Measurements from ENCODE around the gene ULK2.

Gene ULK2

DNA sequence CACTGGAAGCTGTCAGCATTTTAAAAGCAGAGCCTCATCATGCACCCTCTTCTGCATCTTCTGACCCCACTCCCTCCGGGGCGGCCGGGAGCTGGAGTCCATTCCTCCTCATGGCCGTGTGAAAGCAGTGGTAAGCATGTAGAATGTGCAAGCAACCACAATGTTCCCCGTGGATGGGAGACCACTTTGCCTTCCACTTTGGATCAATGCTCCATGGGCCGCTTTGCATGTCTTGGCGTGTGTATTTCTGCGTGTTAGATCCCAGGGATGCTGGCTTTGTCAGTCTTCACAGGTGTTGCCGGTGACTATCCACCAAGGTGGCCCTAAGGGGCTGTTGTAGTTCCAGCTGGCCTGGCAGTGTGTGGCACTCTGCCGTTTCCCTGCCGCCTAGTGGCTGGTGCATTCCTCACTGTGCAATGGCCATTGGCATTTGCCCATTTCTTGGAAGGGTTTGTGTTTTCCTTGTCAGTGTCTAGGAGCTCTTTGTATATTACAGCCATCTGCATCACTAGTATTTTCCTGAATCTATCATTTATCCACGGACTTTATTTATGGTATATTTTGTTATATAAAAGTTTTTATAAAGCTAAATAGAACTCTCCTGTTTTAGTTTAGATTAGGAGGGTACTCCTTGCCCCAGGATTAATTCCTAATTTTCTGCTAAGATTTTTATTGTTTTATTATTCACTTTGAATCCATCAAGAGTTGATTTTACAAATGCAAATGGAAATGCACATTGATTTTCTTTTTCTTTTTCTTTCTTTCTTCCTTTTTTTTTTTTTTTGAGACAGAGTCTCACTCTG, 113.9 kb downstream of the ULK2 start:
- no peak for DNase-seq
- Mint-ChIP-seq H3K27ac (no peak overlapping the region), H3K36me3 (no peaks in the 10 kb centered on the region), H3K4me3 (no peak overlapping the region), H3K4me1 (peaks cover 2% of the 10 kb centered on the region), H3K27me3 (peaks cover 47% of the 10 kb centered on the region), H3K9me3 (no peaks in the 10 kb centered on the region)
- CTCF ChIA-PET, result interaction anchor here (2.8 to 5.5 kb wide), 2 partner anchors 9 to 11 kb away, joined by 6 to 46 read pairs; no protein-coding TSS in a partner anchor

DNA sequence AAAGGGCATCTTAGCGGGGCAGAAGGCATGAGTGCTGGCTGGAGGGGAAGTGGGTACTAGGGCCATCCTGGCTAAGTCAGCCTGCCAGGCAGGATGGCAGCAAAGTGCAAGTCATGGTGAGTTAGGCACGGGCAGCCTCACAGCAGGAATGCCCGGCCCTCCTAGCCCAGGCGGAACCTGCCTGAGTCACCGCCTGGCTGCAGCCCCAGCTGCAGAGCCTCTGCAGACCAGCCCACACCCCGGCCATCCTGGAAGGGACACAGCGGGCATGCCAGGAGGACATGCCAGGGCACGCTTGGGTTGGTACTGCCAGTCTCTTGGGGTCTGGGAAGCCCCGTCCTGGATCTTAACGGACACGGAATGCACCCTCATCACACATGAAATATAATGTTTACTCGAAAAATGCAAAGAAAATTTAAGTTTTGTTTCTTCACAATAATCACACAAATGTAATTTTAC, 114.7 kb downstream of the ULK2 start:
- no peak overlapping the region for H3K4me3 Mint-ChIP-seq
- CTCF ChIA-PET, result interaction anchor here (2.8 to 5.5 kb wide), 2 partner anchors 9 to 11 kb away, joined by 6 to 46 read pairs; no protein-coding TSS in a partner anchor
- H3K27me3 Mint-ChIP-seq, result peaks cover 55% of the 10 kb centered on the region
- H3K36me3 Mint-ChIP-seq, result no peaks in the 10 kb centered on the region
- peaks cover 2% of the 10 kb centered on the region for H3K4me1 Mint-ChIP-seq
- no peak overlapping the region for H3K27ac Mint-ChIP-seq
- no peaks in the 10 kb centered on the region for H3K9me3 Mint-ChIP-seq
- no peak for DNase-seq

DNA sequence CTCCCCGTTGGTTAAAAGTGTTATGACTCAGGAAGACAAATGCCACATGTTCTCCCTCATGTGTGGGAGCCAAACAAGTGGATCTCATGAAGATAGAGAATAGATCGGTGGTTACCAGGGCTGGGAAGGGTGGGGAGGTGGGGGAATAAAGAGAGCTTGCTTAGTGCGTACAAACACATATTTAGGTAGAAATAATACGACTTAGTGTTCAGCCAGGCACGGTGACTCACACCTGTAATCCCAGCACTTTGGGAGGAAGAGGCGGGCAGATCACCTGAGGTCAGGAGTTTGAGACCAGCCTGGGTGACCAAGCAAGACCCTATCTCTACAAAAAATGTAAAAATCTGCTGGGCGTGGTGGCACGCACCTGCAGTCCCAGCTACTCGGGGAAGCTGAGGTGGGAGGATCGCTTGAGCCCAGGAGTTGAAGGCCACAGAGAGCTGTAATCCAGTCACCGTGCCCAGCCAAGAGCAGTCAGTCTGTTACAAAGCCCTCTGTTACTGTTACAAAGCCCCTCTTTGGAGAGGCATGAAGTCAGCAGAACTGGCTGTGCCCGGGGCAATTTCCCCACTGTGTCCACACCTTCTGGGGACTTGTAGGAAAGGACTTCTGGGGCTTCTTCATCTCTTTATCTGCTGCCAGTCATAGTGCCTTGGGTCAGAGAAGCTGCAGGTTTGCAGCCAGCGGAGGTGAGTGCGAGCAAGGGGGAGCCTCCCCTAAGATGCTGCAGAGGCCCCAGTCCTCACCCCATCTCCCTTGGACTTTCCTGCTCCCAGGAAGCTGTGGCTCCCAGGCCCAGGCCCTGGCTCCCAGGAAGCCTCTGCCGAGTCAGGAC, 115.3 kb downstream of the ULK2 start:
- H3K36me3 Mint-ChIP-seq, result no peaks in the 10 kb centered on the region
- no peaks in the 10 kb centered on the region for H3K9me3 Mint-ChIP-seq
- DNase-seq, result no peak
- H3K27me3 Mint-ChIP-seq, result peaks cover 62% of the 10 kb centered on the region
- CTCF ChIA-PET, result interaction anchor here (2.8 to 5.5 kb wide), 2 partner anchors 8 to 12 kb away, joined by 6 to 46 read pairs; no protein-coding TSS in a partner anchor
- H3K4me1 Mint-ChIP-seq, result peaks cover 2% of the 10 kb centered on the region
- no peak overlapping the region for H3K4me3 Mint-ChIP-seq
- H3K27ac Mint-ChIP-seq, result no peak overlapping the region

DNA sequence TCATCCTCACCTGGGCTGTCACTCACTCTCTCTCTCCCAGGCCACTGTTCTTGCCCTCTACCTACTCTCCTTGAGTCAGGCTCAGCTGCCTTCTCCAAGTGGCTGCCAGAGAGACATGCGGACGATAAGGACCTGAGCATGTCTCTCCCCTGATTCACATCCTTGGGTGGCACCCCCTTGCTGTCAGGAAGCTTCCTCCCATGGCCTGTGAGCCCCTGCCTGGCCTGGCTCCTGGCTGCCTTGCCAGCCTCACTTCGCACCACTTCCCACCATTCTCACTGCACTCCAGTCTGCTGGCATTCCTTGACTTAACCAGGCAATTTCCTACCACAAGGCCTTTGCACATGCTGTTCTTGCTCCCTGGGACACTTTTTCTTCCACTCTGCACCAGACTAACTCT, 116.9 kb downstream of the ULK2 start:
- Mint-ChIP-seq H3K4me3 (no peak overlapping the region), H3K9me3 (no peaks in the 10 kb centered on the region), H3K36me3 (no peaks in the 10 kb centered on the region), H3K27me3 (peaks cover 66% of the 10 kb centered on the region), H3K27ac (no peak overlapping the region), H3K4me1 (peaks cover 2% of the 10 kb centered on the region)
- CTCF ChIA-PET, result interaction anchor here (5.5 kb wide), 1 partner anchor 14 kb away, joined by 46 read pairs; no protein-coding TSS in a partner anchor
- DNase-seq, result no peak

DNA sequence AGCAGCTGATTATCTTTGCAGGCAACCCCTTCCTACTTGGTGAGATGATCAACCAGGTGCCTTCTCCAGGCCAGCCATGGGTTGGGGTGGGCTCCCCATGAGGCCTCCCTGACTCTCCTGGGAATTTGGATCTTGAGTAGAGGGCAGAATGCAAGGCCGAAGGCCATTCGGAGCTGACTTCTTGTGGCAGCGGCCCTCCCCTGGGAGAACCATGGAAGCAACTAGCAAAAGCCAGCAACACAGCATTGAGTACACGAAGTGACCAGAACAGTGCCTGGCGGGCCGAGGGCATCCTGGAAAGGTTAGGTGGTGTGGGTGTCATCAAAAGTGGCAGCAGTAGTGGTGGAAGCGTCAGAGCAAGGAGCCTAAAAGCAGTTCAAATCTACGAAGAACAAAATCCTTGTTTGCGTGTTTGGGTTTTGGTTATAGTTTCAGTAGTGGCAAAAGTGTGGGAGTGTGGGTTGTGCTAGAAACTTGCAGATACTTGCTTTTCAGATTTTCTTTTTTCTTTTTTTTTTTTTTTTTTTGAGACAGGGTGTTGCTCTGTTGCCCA, 117.6 kb downstream of the ULK2 start:
- CTCF ChIA-PET, result no interaction called here
- no peaks in the 10 kb centered on the region for H3K36me3 Mint-ChIP-seq
- no peak for DNase-seq
- H3K27ac Mint-ChIP-seq, result no peak overlapping the region
- H3K27me3 Mint-ChIP-seq, result peaks cover 62% of the 10 kb centered on the region
- H3K4me1 Mint-ChIP-seq, result peaks cover 2% of the 10 kb centered on the region
- H3K4me3 Mint-ChIP-seq, result no peak overlapping the region
- H3K9me3 Mint-ChIP-seq, result no peaks in the 10 kb centered on the region

DNA sequence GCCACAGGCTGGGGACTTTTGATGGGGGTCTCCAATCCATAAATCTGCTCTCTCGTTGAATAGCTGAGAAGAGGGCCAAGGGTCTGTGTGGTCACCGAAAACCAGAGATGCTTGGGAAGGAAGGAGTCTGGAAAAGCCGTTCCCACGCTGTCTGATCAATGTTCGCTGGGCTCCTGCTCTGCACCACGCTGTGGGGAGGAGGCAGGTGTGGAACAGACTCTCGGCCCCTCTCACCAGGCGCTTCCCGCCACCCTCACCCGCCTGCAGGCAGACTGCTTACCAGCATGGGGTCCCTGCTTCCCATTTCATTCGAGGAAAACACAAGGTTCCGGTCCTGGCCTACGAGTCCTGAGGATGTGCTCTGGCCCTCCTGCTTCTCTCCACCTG, 118.9 kb downstream of the ULK2 start:
- H3K4me1 Mint-ChIP-seq, result peaks cover 5% of the 10 kb centered on the region
- DNase-seq, result no peak
- H3K9me3 Mint-ChIP-seq, result no peaks in the 10 kb centered on the region
- H3K27ac Mint-ChIP-seq, result no peak overlapping the region
- CTCF ChIA-PET, result no interaction called here
- H3K36me3 Mint-ChIP-seq, result no peaks in the 10 kb centered on the region
- H3K27me3 Mint-ChIP-seq, result peaks cover 75% of the 10 kb centered on the region
- no peak overlapping the region for H3K4me3 Mint-ChIP-seq

DNA sequence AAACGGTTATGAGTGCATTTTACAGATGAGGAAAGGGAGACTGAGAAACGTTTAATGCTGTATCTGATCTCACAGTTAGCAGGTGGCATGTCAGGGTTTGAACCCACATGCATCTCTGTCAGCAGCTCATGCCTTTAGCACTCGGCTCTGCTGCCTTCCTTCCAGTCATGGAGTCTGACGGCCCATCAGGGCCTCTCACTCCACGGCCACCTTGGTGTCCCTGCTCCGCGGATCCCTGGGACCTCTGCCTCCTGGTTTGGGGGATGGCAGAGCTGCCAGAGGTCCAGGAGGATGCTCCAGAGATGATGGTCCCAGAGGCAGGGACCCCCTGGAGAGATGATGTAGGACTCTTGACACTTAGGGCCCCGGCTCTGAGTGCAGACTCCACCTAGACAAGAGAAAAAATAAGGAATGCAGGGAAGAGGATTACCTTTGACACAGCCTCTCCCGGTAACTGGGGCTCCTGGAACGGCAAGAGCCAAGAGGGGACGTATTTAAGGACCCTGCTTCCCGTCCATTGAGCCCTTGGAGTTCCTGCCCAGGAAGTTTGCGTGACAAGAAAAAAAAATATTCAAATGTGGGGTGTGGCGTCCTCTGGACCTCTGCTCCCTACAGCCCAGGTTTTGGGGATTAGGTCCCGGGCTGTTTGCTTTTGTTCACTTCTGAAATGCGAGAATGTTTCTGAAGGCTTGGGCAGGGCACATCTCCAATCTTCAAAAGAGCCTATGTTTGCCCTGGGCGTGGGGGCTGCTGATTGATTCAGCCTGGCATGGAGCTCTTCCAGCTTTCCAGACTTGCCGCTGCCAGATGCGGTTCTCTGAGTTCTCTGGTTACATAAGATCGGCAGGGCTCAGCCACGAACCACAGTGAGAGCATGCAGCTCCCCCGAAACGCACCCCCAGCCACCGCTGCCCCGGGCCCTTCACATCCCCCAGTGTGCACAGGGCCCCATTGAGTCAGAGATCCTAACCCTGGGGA, 119.6 kb downstream of the ULK2 start, which contains the start of gene ALDH3A1:
Gene ALDH3A1, minus strand, starts transcription at position 470 of the 978 bp plus-strand sequence. CDS start 3,169 bp downstream, outside the sequence.
- Mint-ChIP-seq H3K4me1 (peaks cover 5% of the 10 kb centered on the region), H3K4me3 (no peak within 1 kb of the TSS), H3K36me3 (no peaks in the 10 kb centered on the region), H3K9me3 (no peaks in the 10 kb centered on the region), H3K27me3 (peaks cover 72% of the 10 kb centered on the region), H3K27ac (no peak within 1 kb of the TSS)
- CTCF ChIA-PET, result no interaction called here
- no peak for DNase-seq

DNA sequence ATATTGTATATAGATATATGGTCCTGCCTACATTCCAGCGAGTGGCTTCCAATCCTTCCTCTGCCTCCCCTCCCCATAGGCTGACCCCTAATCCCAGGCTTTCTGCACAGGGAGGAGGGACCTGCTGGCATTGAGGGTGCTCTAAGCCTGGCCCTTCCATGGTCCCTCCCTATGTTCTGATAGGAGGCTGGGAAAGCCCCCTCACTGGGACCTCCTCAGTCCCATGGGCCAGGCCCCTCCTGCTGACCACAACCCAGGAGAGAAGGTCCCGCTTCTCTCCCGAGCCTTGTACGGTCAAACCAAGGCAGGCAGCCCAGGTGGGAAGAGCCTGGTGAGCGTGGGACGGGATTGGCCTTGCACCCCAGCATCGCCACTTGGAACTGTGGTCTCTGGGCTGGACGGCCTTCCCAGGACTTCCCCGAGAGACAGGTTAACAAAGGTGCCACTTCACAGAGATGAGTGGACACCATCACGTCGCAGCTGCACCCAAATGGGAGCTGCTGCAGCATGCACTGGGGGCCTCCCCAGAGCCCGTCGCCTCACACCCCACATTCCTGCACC, 120.5 kb downstream of the ULK2 start:
- Mint-ChIP-seq H3K4me3 (no peak overlapping the region), H3K9me3 (no peaks in the 10 kb centered on the region)

DNA sequence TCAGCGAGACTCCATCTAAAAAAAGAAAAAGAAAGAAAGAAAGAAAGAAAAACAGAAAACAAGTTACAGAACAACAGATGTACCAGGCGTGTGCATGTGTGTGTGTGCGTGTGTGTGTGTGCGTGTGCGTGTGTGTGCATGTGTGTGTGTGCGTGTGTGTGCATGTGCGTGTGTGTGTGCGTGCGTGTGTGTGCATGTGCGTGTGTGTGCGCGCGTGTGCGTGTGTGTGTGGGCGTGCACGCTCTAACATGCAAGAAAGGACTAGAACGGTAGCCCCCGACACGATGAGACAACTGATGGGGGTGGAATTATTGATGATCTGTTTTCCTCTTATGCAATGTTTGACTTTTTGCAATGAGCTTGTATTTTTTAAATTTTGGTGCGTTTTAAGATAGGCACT, 121.2 kb downstream of the ULK2 start:
- H3K4me3 Mint-ChIP-seq, result no peak overlapping the region
- no peaks in the 10 kb centered on the region for H3K9me3 Mint-ChIP-seq
- no peaks in the 10 kb centered on the region for H3K36me3 Mint-ChIP-seq
- CTCF ChIA-PET, result no interaction called here
- H3K4me1 Mint-ChIP-seq, result peaks cover 5% of the 10 kb centered on the region
- no peak for DNase-seq
- H3K27ac Mint-ChIP-seq, result no peak overlapping the region
- H3K27me3 Mint-ChIP-seq, result peaks cover 58% of the 10 kb centered on the region

More for the DNA sequence above, 120.5 kb downstream of the ULK2 start:
- Mint-ChIP-seq H3K27ac (no peak overlapping the region), H3K36me3 (no peaks in the 10 kb centered on the region), H3K27me3 (peaks cover 64% of the 10 kb centered on the region), H3K4me1 (peaks cover 5% of the 10 kb centered on the region)
- CTCF ChIA-PET, result no interaction called here
- DNase-seq, result no peak

DNA sequence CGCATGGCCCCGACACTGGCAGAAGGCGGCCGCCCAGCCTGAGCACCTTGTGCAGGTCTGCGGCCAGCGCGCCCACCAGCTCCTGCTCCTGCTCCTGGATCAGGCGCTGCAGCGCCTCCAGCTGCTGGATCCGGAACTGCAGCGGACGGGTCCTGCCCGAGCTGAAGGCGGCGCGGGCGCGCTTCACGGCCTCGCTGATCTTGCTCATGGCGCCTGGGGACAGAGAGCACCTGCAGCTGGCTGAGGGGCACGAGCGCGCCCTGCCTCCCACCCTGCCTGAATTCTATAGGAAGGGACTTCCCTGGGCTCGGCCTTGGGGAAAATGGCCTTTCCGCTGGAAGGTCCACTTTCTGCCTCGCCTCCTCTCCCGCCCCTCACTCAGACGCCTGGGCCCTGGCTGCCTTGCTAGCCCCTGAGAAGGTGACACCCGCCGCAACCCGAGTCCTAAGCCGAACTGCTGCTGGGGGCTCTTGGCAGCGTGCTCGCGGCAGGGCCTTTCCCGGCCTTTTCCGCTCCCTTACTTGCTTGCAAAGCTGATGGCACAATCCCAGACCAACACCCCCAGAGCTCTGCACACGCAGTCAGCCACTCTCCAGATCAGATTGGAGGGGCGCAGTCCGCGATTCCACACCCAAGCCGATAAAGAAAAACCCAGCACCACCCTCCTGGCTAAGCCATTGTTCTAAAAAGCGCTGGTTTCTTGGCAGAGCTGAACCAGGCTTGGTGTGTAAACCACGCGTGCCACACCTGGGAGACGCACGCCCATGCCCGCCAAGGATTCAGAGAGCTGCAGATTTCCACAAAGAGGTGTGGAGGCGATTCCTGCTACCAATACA, 122.6 kb downstream of the ULK2 start:
- Mint-ChIP-seq H3K4me3 (peak overlapping the region; percentile 56), H3K27ac (no peak overlapping the region), H3K4me1 (peaks cover 5% of the 10 kb centered on the region), H3K27me3 (peaks cover 51% of the 10 kb centered on the region), H3K9me3 (no peaks in the 10 kb centered on the region), H3K36me3 (no peaks in the 10 kb centered on the region)
- CTCF ChIA-PET, result interaction anchor here (0.7 to 1.8 kb wide), 10 partner anchors 9 to 226 kb away, joined by 3 to 7 read pairs (median 4); no protein-coding TSS in a partner anchor
- peak; percentile 91 for DNase-seq

DNA sequence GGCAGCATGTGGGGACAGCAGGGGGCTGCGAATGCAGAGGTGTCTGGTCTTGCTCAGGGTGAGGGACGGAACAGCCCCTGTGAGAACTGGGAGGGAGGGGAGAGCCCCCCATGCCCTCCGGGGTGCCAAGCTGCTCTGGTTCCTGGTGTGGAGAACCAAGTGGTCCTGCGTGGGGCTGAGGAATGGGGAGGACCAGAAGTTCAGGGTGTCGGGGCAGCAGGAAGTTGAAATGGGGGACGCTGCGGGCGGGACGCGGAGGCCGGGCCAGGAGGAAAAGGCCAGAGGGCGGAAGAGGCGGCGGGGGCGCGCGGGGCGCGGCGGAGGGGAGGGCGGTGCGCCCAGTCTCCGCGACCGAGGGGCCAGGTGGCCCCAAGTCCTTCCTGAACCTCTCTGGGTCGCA, 123.2 kb downstream of the ULK2 start:
- no peak for DNase-seq
- CTCF ChIA-PET, result interaction anchor here (0.6 to 1.8 kb wide), 11 partner anchors 8 to 225 kb away, joined by 3 to 7 read pairs (median 4); no protein-coding TSS in a partner anchor
- no peaks in the 10 kb centered on the region for H3K9me3 Mint-ChIP-seq
- H3K27me3 Mint-ChIP-seq, result peaks cover 45% of the 10 kb centered on the region
- H3K36me3 Mint-ChIP-seq, result no peaks in the 10 kb centered on the region
- H3K27ac Mint-ChIP-seq, result no peak overlapping the region
- peak overlapping the region; percentile 54 for H3K4me3 Mint-ChIP-seq
- H3K4me1 Mint-ChIP-seq, result peaks cover 3% of the 10 kb centered on the region
